ENCODE results near the gene GNAO1.

GNAO1 gene

DNA sequence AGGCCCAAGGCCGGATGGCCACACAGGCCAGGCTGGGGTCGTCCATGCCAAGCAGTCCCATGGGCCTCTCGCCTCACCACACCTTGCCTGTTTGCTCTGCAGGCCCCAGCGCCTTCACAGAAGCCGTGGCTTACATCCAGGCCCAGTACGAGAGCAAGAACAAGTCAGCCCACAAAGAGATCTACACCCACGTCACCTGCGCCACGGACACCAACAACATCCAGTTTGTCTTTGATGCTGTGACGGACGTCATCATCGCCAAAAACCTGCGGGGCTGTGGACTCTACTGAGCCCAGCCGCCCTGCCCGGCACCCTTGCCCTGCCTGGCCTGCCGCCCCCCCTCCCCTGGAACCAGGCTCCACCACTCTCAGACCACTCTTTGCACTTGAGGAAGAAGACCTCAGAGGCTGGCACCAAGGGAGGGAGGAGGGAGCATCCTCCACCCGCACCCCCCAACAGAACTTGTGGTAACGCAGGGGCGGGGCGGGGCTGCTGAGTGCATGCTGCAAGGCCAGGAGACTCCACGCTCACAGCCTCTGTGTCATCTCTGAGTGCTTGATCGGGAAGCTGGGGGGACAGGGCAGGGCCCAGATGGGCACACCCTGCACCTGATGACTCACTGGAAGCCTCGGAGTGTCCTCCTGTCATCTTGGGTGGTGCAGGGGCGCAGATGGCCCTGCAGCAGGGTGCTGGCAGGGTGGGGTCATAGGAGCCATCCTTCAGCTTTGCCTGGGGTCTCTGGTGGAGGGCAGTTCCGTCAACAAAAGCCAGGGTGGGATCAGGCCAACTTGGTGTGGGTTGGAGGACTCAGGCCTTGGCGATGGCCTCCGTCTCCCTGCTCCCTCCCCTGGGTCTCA, 152.6 kb downstream of the GNAO1 start:
- no peak overlapping the region for H3K4me3 ChIP-seq (ENCODE audit: low read depth, low read length)
- TF ChIP-seq, protein P1, sequence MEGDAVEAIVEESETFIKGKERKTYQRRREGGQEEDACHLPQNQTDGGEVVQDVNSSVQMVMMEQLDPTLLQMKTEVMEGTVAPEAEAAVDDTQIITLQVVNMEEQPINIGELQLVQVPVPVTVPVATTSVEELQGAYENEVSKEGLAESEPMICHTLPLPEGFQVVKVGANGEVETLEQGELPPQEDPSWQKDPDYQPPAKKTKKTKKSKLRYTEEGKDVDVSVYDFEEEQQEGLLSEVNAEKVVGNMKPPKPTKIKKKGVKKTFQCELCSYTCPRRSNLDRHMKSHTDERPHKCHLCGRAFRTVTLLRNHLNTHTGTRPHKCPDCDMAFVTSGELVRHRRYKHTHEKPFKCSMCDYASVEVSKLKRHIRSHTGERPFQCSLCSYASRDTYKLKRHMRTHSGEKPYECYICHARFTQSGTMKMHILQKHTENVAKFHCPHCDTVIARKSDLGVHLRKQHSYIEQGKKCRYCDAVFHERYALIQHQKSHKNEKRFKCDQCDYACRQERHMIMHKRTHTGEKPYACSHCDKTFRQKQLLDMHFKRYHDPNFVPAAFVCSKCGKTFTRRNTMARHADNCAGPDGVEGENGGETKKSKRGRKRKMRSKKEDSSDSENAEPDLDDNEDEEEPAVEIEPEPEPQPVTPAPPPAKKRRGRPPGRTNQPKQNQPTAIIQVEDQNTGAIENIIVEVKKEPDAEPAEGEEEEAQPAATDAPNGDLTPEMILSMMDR (IDR thresholded peaks at IDR 0.05; ENCODE audit: low read depth, low read length, missing control alignments) = no peak
- DNase-seq (ENCODE audit: low read depth) = no peak

DNA sequence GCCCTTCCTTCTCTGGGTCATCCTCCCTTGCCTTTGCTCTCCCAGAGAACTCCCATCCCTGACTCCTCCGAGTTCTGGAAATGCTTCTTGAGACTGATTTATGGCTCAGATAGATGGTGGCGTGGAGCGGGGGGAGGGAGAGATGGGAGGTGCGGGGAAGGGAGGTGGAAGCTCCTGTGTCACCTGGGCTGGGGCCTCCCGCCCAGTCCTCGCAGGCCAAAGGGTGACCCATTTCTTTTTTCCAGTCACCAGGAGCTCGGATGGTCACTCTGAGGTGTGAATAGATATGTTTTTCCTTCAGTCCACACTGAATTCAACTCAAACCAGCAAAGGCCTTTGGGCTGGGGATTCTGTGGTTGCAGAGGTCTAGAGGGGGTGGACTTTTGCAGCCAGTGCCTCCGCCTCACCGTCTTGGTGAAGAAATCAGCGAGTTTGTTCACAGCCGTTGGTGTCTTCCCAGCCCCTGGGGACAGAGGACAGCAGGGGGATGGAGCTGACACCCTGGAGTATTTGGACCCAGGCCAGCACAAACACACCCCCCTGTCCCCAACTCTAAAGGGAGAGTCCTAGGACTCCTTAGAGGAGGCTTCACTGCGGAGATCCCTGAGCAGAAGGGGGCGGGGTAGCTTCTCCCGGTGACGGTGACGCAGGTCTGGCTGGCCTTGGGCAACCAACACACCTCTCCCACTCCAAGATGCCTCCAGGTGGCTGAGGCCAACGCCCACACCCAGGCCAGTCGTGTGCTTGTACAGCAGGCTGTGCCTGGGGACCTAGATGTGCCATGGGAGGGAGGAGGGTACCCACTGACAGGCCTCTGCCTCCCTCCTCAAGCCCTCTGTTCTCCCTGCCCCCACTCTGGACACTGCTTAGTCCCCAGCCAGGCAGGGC, 153.5 kb downstream of the GNAO1 start:
- TF ChIP-seq, protein P1 (IDR thresholded peaks at IDR 0.05; ENCODE audit: low read depth, low read length, missing control alignments) = no peak
- DNase-seq (ENCODE audit: low read depth) = no peak
- H3K4me3 ChIP-seq (ENCODE audit: low read depth, low read length) = no peak overlapping the region

- TF ChIP-seq, protein P1 (IDR thresholded peaks at IDR 0.05; ENCODE audit: low read depth, low read length, missing control alignments) = no peak
- H3K4me3 ChIP-seq (ENCODE audit: low read depth, low read length) = no peak overlapping the region
- no peak for DNase-seq (ENCODE audit: low read depth)
Measured at GRCh38 chr16:56345406-56346050, 154.2 kb downstream of the GNAO1 start.

DNA sequence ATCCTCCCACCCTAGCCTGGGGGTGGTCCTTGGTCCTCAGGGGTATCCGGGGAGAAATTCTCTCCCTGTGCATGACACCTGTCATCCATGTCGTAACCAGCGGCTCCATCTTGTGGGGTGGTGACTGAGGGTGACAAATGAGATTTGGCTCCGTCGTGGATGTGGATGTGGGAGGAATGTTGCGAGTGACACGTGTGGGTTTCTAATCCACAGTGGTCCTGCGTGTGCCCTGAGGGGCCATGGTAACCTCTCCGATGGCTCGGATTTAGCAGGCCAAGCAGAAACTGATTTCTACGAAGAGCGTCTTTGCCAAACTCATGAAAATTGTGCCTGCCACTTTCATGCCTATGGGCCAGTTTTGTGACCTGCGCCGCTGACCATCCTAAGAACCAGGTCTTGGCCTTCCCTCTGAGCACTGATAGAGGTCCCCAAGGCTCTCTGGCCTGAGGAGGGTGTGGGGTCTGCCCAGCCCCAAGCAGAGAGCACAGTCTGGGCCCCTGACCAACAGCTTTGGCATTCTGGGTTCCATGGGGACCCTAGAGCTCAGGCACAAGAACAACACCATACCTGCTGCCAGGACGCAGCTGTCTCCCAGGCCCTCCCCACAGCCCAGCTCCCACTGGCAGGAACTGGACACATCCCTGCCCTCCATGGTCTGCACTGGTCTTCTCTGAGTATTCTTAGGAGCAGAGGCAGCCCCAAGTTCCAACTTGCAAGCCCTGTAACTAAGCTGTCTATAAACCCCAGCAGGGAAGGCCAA, 155.0 kb downstream of the GNAO1 start:
- DNase-seq (ENCODE audit: low read depth) = no peak
- TF ChIP-seq, protein P1 (IDR thresholded peaks at IDR 0.05; ENCODE audit: low read depth, low read length, missing control alignments) = no peak

GRCh38 chr16:56347166-56347565, 155.9 kb downstream of the GNAO1 start:
- no peak for DNase-seq (ENCODE audit: low read depth)
- no peak overlapping the region for H3K4me3 ChIP-seq (ENCODE audit: low read depth, low read length)
- TF ChIP-seq, protein P1 (IDR thresholded peaks at IDR 0.05; ENCODE audit: low read depth, low read length, missing control alignments) = no peak

More for the DNA sequence above, 155.0 kb downstream of the GNAO1 start:
- H3K4me3 ChIP-seq (ENCODE audit: low read depth, low read length) = no peak overlapping the region

GRCh38 chr16:56347670-56348069, 156.4 kb downstream of the GNAO1 start:
- TF ChIP-seq, protein P1 (IDR thresholded peaks at IDR 0.05; ENCODE audit: low read depth, low read length, missing control alignments) = no peak
- DNase-seq (ENCODE audit: low read depth) = no peak
- no peak overlapping the region for H3K4me3 ChIP-seq (ENCODE audit: low read depth, low read length)

All from GM12864 (cell line).